ENCODE results near the gene RASSF6.

DNA sequence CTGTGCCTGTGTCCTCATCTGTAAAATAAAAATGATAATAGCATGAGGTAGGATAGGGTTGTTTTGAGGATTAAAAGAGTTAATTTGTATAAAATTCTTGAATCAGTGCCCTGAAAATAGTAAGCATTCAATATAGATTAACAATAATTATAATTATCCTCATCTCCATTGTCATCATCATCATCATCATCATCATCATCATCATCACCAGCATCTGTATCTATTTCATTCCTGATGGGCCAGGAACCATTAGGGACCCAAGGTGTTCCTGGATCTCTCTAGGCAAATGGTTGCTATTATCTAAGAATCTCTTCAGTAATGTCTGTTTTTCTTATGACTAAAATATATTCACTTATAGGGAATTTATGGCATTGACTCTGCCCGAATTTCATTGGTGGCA is 31.6 kb downstream of the RASSF6 start:
- TF ChIP-seq CTCF (IDR thresholded peaks at IDR 0.05): no peak
- TF ChIP-seq POLR2AphosphoS5 (IDR thresholded peaks at IDR 0.05): no peak
- no peak for TF ChIP-seq POLR2A (IDR thresholded peaks at IDR 0.05)
